ENCODE measurements around the gene DNAH5.
"Not testable (repeated sequence)": the region's sequence is repeated elsewhere in the genome, so short reads cannot be mapped to it uniquely, and the experiment has no call there.

DNAH5 gene

GRCh38 chr5:13816126-13816525 is 128.4 kb downstream of the DNAH5 start:
- DNase-seq = no peak

GRCh38 chr5:13814301-13814700 is 130.2 kb downstream of the DNAH5 start:
- peak; percentile 5 for DNase-seq

- DNase-seq = no peak
Measured at GRCh38 chr5:13809921-13810320, 134.6 kb downstream of the DNAH5 start.

GRCh38 chr5:13804336-13804735 is 140.2 kb downstream of the DNAH5 start:
- no peak for DNase-seq

- DNase-seq = not testable (repeated sequence)
Measured at GRCh38 chr5:13798569-13798968, 145.9 kb downstream of the DNAH5 start.

- DNase-seq = no peak
Measured at GRCh38 chr5:13785781-13786415, 158.6 kb downstream of the DNAH5 start.

- no peak for DNase-seq
Measured at GRCh38 chr5:13783726-13784125, 160.8 kb downstream of the DNAH5 start.

- no peak for DNase-seq
Measured at GRCh38 chr5:13780081-13780480, 164.4 kb downstream of the DNAH5 start.

GRCh38 chr5:13773649-13774048 is 170.8 kb downstream of the DNAH5 start:
- no peak for DNase-seq

GRCh38 chr5:13771011-13771571 is 173.4 kb downstream of the DNAH5 start:
- DNase-seq = no peak

- DNase-seq = peak; percentile 88
Measured at GRCh38 chr5:13766236-13766635, 178.3 kb downstream of the DNAH5 start.

GRCh38 chr5:13763719-13764118 is 180.8 kb downstream of the DNAH5 start:
- no peak for DNase-seq

- DNase-seq = no peak
Measured at GRCh38 chr5:13749766-13750165, 194.7 kb downstream of the DNAH5 start.

- DNase-seq = no peak
Measured at GRCh38 chr5:13746026-13746425, 198.5 kb downstream of the DNAH5 start.

- DNase-seq = no peak
Measured at GRCh38 chr5:13745508-13745907, 199.0 kb downstream of the DNAH5 start.

- no peak for DNase-seq
Measured at GRCh38 chr5:13740471-13740870, 204.0 kb downstream of the DNAH5 start.

- DNase-seq = no peak
Measured at GRCh38 chr5:13739479-13739878, 205.0 kb downstream of the DNAH5 start.

GRCh38 chr5:13735691-13736090 is 208.8 kb downstream of the DNAH5 start:
- DNase-seq = no peak

GRCh38 chr5:13731121-13731628 is 213.3 kb downstream of the DNAH5 start:
- no peak for DNase-seq

- no peak for DNase-seq
Measured at GRCh38 chr5:13708906-13709305, 235.6 kb downstream of the DNAH5 start.

- no peak for DNase-seq
Measured at GRCh38 chr5:13708432-13708831, 236.1 kb downstream of the DNAH5 start.

GRCh38 chr5:13704396-13704795 is 240.1 kb downstream of the DNAH5 start:
- no peak for DNase-seq

GRCh38 chr5:13700626-13701025 is 243.9 kb downstream of the DNAH5 start:
- DNase-seq = no peak

- DNase-seq = no peak
Measured at GRCh38 chr5:13698885-13699284, 245.6 kb downstream of the DNAH5 start.

All from hematopoietic multipotent progenitor cell treated with erythropoietin and hydrocortisone succinate and interleukin-3 and kit ligand, for 4 days (in vitro differentiated cells).